Activated naive CD8-positive, alpha-beta T cell treated with anti-CD3 and anti-CD28 coated beads, Interleukin-2, amount 10 ng/mL, durations not matched to agents 7 days and 5 days (primary cell): ENCODE data around the gene CORIN. TPM values are rescaled to one million over a fixed set of nuclear protein-coding genes. Genes with fewer than 3 reads are reported as not detected.

ENCODE experiments used
- ATAC-seq: fragments of 150-1000 bp; cut with Tn5 transposase; one replicate; pipeline ENCODE4 v1.10.0; 2021; ENCODE audit warnings: low read depth, moderate library complexity
- POLR2A ChIA-PET: fragments of 350-600 bp; sonication (Branson Sonifier 250); formaldehyde crosslinking; loops from one replicate; lab custom pipeline; 2021; ENCODE audit warnings: antibody characterized with exemption; lab: Charles Lee
- DNase-seq: peaks from one replicate; pipeline ENCODE4 v3.0.0; 2021
- H3K27ac Mint-ChIP-seq: one replicate; pipeline ENCODE4 v1.8.0; 2022; ENCODE audit warnings: mild to moderate bottlenecking, mixed read lengths
- H3K27me3 Mint-ChIP-seq: one replicate; pipeline ENCODE4 v1.8.0; 2022; ENCODE audit warnings: mild to moderate bottlenecking, moderate library complexity, mixed read lengths
- H3K36me3 Mint-ChIP-seq: one replicate; pipeline ENCODE4 v1.8.0; 2021; ENCODE audit warnings: mild to moderate bottlenecking, mixed read lengths
- H3K4me1 Mint-ChIP-seq: one replicate; pipeline ENCODE4 v1.8.0; 2021; ENCODE audit warnings: mixed read lengths
- H3K4me3 Mint-ChIP-seq: one replicate; pipeline ENCODE4 v1.8.0; 2022; ENCODE audit warnings: mild to moderate bottlenecking, moderate library complexity, mixed read lengths
- H3K9me3 Mint-ChIP-seq: one replicate; pipeline ENCODE4 v1.8.0; 2021; ENCODE audit warnings: mixed read lengths
- total RNA-seq, 2 experiments: library from RNA; stranded (reverse); gene quantifications; one replicate each; pipeline ENCODE4 v1.2.3, GENCODE V29; 2021

Gene CORIN
- total RNA-seq, 2 experiments from 2014 or later = 0.37 to 0.39 TPM

GRCh38 chr4:47642985-47643760 lies 194.7 kb downstream of the CORIN start:
- no peaks in the 10 kb centered on the region for H3K36me3 Mint-ChIP-seq
- POLR2A ChIA-PET = no interaction called here

GRCh38 chr4:47642191-47642830 lies 195.6 kb downstream of the CORIN start:
- DNase-seq = no peak
- peaks cover 19% of the 10 kb centered on the region for H3K27me3 Mint-ChIP-seq
- no peak for ATAC-seq
- POLR2A ChIA-PET = no interaction called here
- peaks cover 1% of the 10 kb centered on the region for H3K4me1 Mint-ChIP-seq
- H3K4me3 Mint-ChIP-seq = no peak overlapping the region
- H3K36me3 Mint-ChIP-seq = no peaks in the 10 kb centered on the region
- no peak overlapping the region for H3K27ac Mint-ChIP-seq
- H3K9me3 Mint-ChIP-seq = no peaks in the 10 kb centered on the region

More at GRCh38 chr4:47642985-47643760, 194.7 kb downstream of the CORIN start:
- Mint-ChIP-seq H3K27ac (no peak overlapping the region), H3K27me3 (peaks cover 19% of the 10 kb centered on the region), H3K4me3 (no peak overlapping the region), H3K9me3 (no peaks in the 10 kb centered on the region), H3K4me1 (peaks cover 1% of the 10 kb centered on the region)
- ATAC-seq (no peak), DNase-seq (no peak)

DNA sequence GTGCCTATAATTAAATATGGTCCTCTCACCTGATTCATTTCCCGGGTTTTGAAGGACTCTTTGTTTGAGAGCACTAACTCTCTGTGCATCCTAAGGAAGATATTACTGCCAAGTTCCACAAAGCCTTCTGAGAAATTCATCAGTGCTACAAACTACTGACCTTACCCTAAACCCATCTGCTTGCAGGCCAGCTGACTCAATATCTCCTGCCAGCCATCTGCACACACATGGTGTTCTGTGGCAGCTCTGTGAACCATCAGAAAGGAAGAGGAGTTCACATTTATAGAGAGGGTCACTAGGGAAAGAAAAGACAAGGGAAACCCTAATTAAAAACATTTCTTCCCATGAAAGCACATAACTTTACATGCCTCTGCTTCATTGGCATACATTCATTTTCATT lies 196.1 kb downstream of the CORIN start:
- no peak overlapping the region for H3K27ac Mint-ChIP-seq
- H3K27me3 Mint-ChIP-seq = peaks cover 19% of the 10 kb centered on the region
- H3K36me3 Mint-ChIP-seq = no peaks in the 10 kb centered on the region
- POLR2A ChIA-PET = no interaction called here
- no peak for ATAC-seq
- no peak overlapping the region for H3K4me3 Mint-ChIP-seq
- peaks cover 4% of the 10 kb centered on the region for H3K9me3 Mint-ChIP-seq
- peaks cover 1% of the 10 kb centered on the region for H3K4me1 Mint-ChIP-seq
- DNase-seq = no peak

DNA sequence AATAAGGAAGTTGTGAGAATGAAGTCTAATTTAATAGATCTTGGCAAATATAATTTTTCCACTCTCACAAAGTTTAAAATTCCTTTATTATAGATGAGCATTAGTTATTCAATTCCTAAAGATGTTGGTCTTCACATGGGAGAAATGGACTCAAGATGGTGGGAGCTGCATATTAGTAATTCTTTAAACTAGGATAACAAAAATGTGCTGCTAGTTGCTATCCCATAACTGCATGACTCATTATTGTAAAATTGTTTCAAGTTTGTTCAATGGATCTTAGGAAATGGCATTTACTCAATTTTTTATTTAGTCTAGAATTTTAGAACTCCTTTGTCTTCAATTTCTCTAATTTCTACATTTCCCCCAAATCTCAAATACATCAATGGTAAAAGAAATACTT lies 197.0 kb downstream of the CORIN start:
- Mint-ChIP-seq H3K9me3 (peaks cover 5% of the 10 kb centered on the region), H3K27ac (no peak overlapping the region), H3K27me3 (peaks cover 17% of the 10 kb centered on the region), H3K4me3 (no peak overlapping the region), H3K4me1 (peaks cover 1% of the 10 kb centered on the region), H3K36me3 (no peaks in the 10 kb centered on the region)
- POLR2A ChIA-PET = no interaction called here
- no peak for ATAC-seq
- DNase-seq = no peak

DNA sequence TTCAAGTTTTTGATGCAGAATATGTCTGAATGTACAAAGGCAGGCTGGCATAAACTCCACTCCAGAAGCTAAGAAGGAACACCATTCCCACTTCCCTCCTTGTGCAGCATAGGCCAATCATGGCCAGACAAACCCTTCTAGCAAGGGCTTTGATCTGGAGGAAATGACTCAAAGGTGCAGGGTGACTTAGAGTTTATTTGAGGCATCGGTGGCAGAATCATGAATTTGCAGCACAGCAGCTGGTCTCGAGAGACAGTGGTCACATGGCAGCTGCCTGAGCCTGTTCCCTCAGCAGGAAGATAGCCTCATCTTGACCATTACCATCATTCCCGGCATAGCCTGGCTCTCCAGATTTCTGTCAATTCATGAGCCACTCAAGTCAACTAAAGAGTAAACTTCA lies 198.3 kb downstream of the CORIN start:
- DNase-seq (no peak), ATAC-seq (no peak)
- no peak overlapping the region for H3K27ac Mint-ChIP-seq
- H3K27me3 Mint-ChIP-seq = peaks cover 14% of the 10 kb centered on the region
- H3K36me3 Mint-ChIP-seq = no peaks in the 10 kb centered on the region
- no peak overlapping the region for H3K4me3 Mint-ChIP-seq
- POLR2A ChIA-PET = no interaction called here
- H3K9me3 Mint-ChIP-seq = peaks cover 5% of the 10 kb centered on the region
- peaks cover 1% of the 10 kb centered on the region for H3K4me1 Mint-ChIP-seq

- POLR2A ChIA-PET = no interaction called here
- Mint-ChIP-seq H3K9me3 (no peaks in the 10 kb centered on the region), H3K36me3 (no peaks in the 10 kb centered on the region), H3K27me3 (peaks cover 5% of the 10 kb centered on the region), H3K27ac (no peak overlapping the region), H3K4me3 (no peak overlapping the region), H3K4me1 (no peaks in the 10 kb centered on the region)
- no peak for ATAC-seq
- no peak for DNase-seq
Observed at GRCh38 chr4:47631161-47631560, 206.7 kb downstream of the CORIN start.

DNA sequence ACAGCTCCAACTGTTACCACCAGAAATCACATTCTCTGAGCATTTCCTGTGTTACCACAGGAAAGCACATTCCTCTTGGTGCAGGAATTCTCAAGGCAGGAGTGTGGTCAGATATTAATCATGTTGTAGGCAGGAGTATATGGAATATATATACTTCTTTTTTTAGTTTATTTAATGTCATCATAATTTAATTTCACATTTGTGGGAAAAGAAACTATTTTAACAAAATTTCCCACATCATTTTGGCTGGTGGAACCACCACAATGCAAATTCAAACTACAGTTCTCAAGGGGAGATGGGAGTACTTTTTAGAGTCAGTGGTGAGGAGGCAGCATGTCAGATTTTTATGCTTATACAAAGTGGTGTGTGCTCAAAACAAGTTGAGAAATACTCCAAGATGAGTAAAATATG lies 213.8 kb downstream of the CORIN start:
- peaks cover 1% of the 10 kb centered on the region for H3K9me3 Mint-ChIP-seq
- no peaks in the 10 kb centered on the region for H3K27me3 Mint-ChIP-seq
- H3K4me3 Mint-ChIP-seq = no peak overlapping the region
- no peaks in the 10 kb centered on the region for H3K36me3 Mint-ChIP-seq
- ATAC-seq = no peak
- POLR2A ChIA-PET = no interaction called here
- H3K4me1 Mint-ChIP-seq = no peaks in the 10 kb centered on the region
- no peak for DNase-seq
- H3K27ac Mint-ChIP-seq = no peak overlapping the region

DNA sequence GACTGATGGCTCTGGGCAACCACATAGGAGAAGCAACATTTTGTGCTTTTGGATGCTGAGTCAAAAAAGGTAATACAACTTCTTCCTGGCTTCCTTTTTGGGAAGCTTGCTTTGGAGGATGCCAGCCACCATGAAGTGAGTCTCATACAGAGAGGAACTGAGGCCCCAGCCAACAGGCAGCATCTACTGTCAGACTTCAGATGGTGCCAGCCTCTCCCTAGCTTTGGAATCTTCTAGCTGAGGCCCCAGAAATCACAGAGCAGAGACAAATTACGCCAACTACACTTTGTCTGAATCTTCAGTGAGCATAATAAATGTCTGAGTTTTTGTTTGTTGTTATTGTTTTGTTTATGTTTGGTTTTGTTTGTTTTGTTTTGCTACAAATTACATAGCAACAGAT lies 216.7 kb downstream of the CORIN start:
- POLR2A ChIA-PET = no interaction called here
- Mint-ChIP-seq H3K4me1 (no peaks in the 10 kb centered on the region), H3K27me3 (no peaks in the 10 kb centered on the region), H3K4me3 (no peak overlapping the region), H3K9me3 (peaks cover 1% of the 10 kb centered on the region), H3K27ac (no peak overlapping the region), H3K36me3 (no peaks in the 10 kb centered on the region)
- ATAC-seq (no peak), DNase-seq (no peak)

- POLR2A ChIA-PET = no interaction called here
- no peaks in the 10 kb centered on the region for H3K4me1 Mint-ChIP-seq
- no peak overlapping the region for H3K4me3 Mint-ChIP-seq
- H3K36me3 Mint-ChIP-seq = no peaks in the 10 kb centered on the region
- ATAC-seq = no peak
- peaks cover 1% of the 10 kb centered on the region for H3K9me3 Mint-ChIP-seq
- H3K27ac Mint-ChIP-seq = peak overlapping the region; percentile 4
- DNase-seq = no peak
- no peaks in the 10 kb centered on the region for H3K27me3 Mint-ChIP-seq
Observed at GRCh38 chr4:47619691-47620090, 218.2 kb downstream of the CORIN start.

DNA sequence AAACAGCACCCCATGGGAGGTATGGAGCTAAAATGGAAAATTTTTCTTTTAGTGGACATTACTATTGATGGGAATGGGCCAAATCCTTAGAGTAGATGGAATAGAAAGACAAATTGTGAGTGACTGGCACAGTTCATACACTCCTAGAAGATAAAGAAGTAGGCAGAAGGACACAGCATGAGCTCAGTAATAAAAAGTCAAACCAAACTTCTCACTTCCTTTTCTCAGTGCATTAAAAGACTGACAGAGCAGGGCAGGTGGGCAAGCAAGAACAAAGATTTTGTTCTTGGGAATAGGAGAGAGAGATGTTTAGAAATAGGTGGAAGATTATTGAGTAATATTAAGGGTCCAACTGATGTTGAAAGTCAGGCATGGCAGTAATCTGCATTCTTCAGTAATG lies 220.3 kb downstream of the CORIN start:
- no peak overlapping the region for H3K4me3 Mint-ChIP-seq
- no peaks in the 10 kb centered on the region for H3K27me3 Mint-ChIP-seq
- POLR2A ChIA-PET = no interaction called here
- H3K36me3 Mint-ChIP-seq = no peaks in the 10 kb centered on the region
- ATAC-seq (no peak), DNase-seq (no peak)
- H3K4me1 Mint-ChIP-seq = no peaks in the 10 kb centered on the region
- H3K9me3 Mint-ChIP-seq = no peaks in the 10 kb centered on the region
- no peak overlapping the region for H3K27ac Mint-ChIP-seq

DNA sequence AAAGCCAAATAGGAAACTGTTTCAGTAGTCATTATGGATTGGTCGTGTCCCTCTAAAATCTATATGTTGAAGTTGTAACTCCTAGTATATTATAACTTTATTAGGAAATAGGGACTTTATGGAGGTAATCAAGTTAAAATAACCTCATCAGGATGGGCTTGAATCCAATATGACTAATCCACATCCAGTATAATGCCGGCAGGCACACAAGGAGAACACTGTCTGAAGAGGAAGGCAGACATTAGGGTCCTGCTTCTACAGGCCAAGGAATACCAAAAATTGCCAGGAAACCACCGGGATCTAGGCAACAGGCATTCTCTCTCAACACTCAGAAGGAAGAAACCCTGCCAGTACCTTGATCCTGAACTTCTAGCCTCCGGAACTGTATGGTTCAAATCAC lies 222.5 kb downstream of the CORIN start:
- Mint-ChIP-seq H3K27me3 (peaks cover 6% of the 10 kb centered on the region), H3K9me3 (no peaks in the 10 kb centered on the region), H3K27ac (no peak overlapping the region), H3K4me1 (no peaks in the 10 kb centered on the region), H3K4me3 (no peak overlapping the region), H3K36me3 (no peaks in the 10 kb centered on the region)
- DNase-seq (no peak), ATAC-seq (no peak)
- POLR2A ChIA-PET = no interaction called here

DNA sequence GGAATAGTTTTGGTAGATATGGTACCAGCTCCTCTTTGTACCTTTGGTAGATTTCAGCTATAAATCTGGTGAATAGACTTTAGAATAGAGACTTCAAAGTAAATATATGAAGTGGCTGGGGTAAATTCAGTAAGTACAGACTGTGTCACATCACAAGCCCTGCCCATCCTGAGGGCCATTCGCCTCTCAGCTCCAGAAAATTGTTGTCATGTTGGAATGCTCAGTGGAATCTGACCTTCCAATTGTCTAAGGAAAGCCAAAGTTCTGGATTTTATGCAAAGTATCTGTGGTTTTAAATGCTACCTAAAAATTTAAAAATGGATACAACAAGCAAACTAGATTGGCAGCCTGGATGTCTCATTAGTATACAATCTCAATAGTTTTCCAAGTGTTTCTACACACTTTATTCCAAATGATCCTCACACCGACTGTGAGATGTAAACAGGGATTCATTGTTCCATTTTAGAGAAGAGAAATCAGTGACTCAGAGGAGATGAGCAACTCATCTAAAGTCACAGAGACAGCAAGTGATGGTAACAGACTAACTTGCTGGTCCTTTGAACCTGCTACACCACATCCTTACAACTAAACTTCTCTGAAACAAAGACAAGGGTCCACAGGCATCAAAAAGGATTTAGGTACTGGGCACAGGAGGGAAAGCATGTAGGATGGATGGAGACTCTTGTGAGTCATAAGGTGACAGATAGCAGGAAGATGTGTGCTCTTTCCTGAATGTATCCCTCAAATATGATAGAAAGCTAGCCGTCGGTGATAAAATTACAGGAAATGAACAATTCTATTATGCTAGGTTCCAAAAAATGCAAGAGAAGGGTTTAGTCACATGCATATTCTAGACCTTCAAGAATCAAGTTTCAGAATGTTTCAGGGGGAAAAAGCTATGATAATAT lies 225.5 kb downstream of the CORIN start:
- DNase-seq (no peak), ATAC-seq (no peak)
- Mint-ChIP-seq H3K27ac (no peak overlapping the region), H3K36me3 (no peaks in the 10 kb centered on the region), H3K4me1 (no peaks in the 10 kb centered on the region), H3K27me3 (peaks cover 6% of the 10 kb centered on the region), H3K4me3 (no peak overlapping the region), H3K9me3 (no peaks in the 10 kb centered on the region)
- POLR2A ChIA-PET = no interaction called here

DNA sequence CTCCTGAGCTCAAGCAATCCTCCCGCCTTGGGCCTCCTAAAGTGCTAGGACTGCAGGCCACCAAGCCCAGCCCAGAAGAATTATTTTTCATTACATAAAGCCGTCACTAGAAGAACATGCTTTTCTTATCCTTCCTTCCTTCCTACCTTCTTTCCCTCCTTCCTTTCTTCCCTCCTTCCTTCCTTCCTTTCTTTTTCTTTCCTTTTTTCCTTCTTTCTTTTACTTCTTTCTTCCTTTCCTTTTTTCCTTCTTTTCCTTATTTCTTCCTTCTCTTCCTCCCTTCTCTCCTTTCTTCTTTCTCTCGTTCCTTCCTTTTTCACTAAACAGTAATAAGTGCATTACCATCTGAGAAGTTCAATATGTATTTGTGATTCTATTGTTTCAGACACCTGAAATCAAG lies 231.4 kb downstream of the CORIN start:
- Mint-ChIP-seq H3K27me3 (peaks cover 6% of the 10 kb centered on the region), H3K36me3 (no peaks in the 10 kb centered on the region), H3K4me3 (no peak overlapping the region), H3K4me1 (no peaks in the 10 kb centered on the region), H3K9me3 (no peaks in the 10 kb centered on the region), H3K27ac (no peak overlapping the region)
- DNase-seq (no peak), ATAC-seq (no peak)
- POLR2A ChIA-PET = no interaction called here
